HG03565 (cell line): Measurements from ENCODE around the gene RAB6A.
"Not testable (repeated sequence)": the region's sequence is repeated elsewhere in the genome, so short reads cannot be mapped to it uniquely, and the experiment has no call there.

Source experiments
- ATAC-seq: cut with Tn5 transposase; IDR thresholded peaks from one replicate; pipeline ENCODE4 v1.9.1; 2021; ENCODE audit warnings: mild to moderate bottlenecking, moderate library complexity; ENCODE audit not compliant: unreplicated experiment

Gene RAB6A

GRCh38 chr11:73766763-73767162 lies 5.9 kb upstream of the RAB6A start:
- ATAC-seq: no peak

DNA sequence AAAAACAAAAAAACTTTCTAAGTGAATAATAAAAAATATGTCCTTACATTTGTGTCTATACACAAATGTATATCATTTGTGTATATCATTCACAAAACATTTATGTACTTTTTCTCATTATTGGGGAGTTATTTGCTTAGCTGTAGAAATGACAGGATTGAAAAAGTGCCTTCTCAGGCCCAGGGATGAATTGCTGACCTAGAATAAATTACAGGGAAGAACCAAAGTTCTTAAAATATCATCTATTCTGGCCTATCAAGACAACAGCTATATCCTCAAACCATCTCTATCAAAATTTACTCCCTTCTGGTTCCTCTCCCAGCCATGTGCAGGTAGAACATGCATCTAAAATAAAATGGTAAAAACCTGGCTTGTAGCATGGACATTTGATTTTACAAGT lies 1.9 kb upstream of the RAB6A start:
- no peak for ATAC-seq

DNA sequence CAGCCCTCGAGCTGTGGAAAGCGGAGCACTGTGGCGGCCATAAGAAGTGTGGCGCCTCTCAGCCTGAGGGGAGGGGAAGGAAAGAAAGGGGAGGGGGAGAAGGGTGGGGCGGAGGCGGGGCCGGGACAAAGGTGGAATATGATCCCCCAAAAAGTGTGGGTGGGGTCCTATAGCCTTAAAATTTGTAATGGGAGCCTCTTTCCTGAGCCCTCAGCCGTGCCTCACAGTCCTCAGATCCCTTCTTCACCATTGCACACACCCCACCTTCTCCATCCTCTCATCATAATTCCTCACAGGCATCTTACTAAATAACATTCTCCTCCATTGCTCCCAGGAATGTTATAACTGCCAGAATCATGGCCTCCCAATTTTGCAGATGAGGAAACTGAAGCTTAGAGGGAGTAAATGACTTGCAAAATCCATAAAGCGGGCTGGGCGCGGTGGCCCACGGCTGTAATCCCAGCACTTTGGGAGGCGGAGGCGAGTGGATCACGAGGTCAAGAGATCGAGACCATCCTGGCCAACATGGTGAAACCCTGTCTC lies 600 bp upstream of the RAB6A start:
- no peak for ATAC-seq

- ATAC-seq: no peak
Measured at GRCh38 chr11:73760135-73760678, 667 bp downstream of the RAB6A start.

GRCh38 chr11:73759610-73760134 lies 1.2 kb downstream of the RAB6A start:
- ATAC-seq: no peak

- ATAC-seq: no peak
Measured at GRCh38 chr11:73758451-73758850, 2.4 kb downstream of the RAB6A start.

GRCh38 chr11:73757598-73757997 lies 3.3 kb downstream of the RAB6A start:
- ATAC-seq: no peak

- no peak for ATAC-seq
Measured at GRCh38 chr11:73755670-73756069, 5.2 kb downstream of the RAB6A start.

- ATAC-seq: no peak
Measured at GRCh38 chr11:73753938-73754337, 6.9 kb downstream of the RAB6A start.

DNA sequence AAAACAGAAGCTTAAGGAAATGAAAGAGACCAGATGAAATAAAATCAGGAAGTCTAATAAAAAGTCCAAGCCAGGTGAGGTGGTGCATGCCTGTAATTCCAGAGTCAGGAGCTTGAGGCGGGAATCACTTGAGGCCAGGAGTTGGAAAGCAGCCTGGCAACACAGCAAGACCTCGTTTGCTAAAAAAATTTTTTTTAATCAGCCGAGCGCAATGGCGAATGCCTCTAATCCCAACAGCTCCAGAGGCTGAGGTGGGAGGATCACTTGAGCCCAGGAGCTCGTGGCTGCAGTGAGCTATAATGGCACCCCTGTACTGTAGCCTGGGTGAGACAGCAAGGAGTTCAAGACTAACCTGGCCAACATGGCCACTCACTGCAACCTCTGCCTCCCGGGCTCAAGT lies 8.0 kb downstream of the RAB6A start:
- no peak for ATAC-seq

- no peak for ATAC-seq
Measured at GRCh38 chr11:73752216-73752867, 8.5 kb downstream of the RAB6A start.

DNA sequence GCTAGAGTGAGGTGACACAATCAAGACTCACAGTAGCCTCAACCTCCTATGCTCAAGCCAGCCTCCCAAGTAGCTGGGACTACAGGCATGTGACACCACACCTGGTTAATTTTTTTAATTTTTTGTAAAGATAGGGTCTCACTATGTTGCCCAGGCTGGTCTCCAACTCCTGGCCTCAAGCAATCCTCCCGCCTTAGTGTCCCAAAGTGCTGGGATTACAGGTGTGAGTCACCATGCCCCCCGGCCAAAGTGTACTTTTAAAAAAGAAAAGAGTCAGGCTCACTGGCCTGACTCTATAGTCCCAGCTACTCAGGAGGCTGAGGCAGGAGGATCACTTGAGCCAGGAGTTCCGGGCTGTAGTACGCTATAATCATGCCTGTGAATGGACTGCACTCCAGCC lies 10.0 kb downstream of the RAB6A start:
- ATAC-seq: not testable (repeated sequence)

GRCh38 chr11:73750228-73750627 lies 10.6 kb downstream of the RAB6A start:
- ATAC-seq: no peak

DNA sequence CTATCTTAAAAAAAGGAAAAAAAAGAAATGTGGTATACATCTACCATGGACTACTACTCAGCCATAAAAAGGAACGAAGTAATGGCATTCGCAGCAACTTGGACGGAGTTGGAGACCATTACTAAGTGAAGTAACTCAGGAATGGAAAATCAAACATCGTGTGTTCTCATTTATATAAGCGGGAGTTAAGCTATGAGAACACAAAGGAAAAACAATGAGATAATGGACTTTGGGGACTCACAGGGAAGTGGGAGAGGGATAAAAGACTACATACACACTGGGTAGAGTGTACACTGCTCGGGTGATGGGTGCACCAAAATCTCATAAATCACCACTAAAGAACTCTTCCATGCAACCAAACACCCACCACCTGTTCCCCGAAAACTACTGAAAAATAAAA lies 11.8 kb downstream of the RAB6A start:
- ATAC-seq: no peak

- ATAC-seq: no peak
Measured at GRCh38 chr11:73748300-73748699, 12.6 kb downstream of the RAB6A start.

- ATAC-seq: no peak
Measured at GRCh38 chr11:73747762-73748161, 13.1 kb downstream of the RAB6A start.

- no peak for ATAC-seq
Measured at GRCh38 chr11:73746701-73747100, 14.2 kb downstream of the RAB6A start.

- no peak for ATAC-seq
Measured at GRCh38 chr11:73743045-73743444, 17.8 kb downstream of the RAB6A start.

DNA sequence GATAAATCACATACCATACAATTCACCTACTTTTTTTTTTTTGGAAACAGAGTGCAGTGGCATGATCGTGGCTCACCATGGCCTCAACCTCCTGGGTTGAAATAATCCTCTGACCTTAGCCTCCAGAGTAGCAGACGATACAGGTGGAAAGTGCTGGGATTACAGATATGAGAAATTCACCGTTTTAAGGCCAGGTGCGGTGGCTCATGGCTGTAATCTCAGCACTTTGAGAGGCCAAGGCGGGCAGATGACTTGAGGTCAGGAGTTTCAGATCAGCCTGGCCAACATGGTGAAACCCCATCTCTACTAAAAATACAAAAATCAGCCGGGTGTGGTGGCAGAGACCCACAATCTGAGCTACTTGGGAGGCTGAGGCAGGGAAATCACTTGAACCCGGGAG lies 24.9 kb downstream of the RAB6A start:
- not testable (repeated sequence) for ATAC-seq

DNA sequence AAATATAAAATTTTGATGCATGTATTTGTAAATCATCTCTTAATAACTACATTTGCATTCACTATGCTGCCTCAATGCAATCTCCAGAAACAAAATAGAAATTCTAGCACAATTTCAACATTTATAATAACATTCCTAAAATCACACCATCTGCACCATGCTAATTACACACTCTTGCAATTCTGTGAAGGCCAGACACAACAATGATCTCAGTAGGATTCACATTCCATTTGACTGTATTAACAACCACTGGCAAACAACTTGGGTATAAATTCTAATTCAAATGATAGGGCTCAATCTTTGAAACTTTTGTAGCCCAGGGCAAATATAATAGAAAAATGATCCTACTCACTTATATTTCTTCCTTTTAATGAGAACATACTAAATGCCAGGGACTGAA lies 25.9 kb downstream of the RAB6A start:
- no peak for ATAC-seq

- not testable (repeated sequence) for ATAC-seq
Measured at GRCh38 chr11:73734011-73734410, 26.9 kb downstream of the RAB6A start.

DNA sequence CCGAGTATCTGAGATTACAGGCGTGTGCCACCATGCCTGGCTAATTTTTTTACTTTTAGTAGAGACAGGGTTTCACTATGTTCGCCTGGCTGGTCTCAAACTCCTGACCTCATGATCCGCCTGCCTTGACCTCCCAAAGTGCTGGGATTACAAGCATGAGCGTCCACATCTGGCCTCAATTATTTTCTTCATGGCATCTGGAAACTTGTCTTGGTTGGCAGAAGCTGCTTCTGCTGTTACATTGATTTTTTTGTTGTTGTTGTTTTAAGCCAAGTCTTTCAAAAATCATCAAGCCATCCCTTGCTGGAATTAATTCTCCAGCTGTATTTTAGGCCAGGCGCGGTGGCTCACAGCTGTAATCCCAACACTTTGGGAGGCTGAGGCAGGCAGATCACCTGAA lies 27.9 kb downstream of the RAB6A start:
- not testable (repeated sequence) for ATAC-seq
